Hepatocyte (in vitro differentiated cells): ENCODE measurements around the gene OST4. TPM values are rescaled to one million over a fixed set of nuclear protein-coding genes. Genes with fewer than 3 reads are reported as not detected.

Experiments used
- DNase-seq: peaks from one replicate; pipeline ENCODE4 v3.0.0-alpha.2; 2016; ENCODE audit warnings: low spot score
- H2AFZ ChIP-seq: fragments of 200-600 bp; sonication (generic); 2 replicates; pipeline ENCODE4 v1.6.0; 2016; ENCODE audit warnings: antibody characterized with exemption, mild to moderate bottlenecking
- H3K27ac ChIP-seq: fragments of 200-600 bp; sonication (generic); 2 replicates; pipeline ENCODE4 v1.5.1; 2016; ENCODE audit warnings: mild to moderate bottlenecking
- H3K27me3 ChIP-seq: fragments of 200-600 bp; sonication (generic); 2 replicates; pipeline ENCODE4 v1.6.1; 2016
- H3K36me3 ChIP-seq: fragments of 200-600 bp; sonication (generic); replicated peaks from 2 replicates; pipeline ENCODE4 v1.5.1; 2016; ENCODE audit warnings: low read depth; ENCODE audit not compliant: insufficient read depth
- H3K4me1 ChIP-seq: fragments of 200-600 bp; sonication (generic); 2 replicates; pipeline ENCODE4 v1.5.1; 2016; ENCODE audit warnings: mild to moderate bottlenecking, moderate library complexity; ENCODE audit not compliant: insufficient read depth
- H3K4me2 ChIP-seq: fragments of 200-600 bp; sonication (generic); 2 replicates; pipeline ENCODE4 v1.6.0; 2016
- H3K4me3 ChIP-seq: fragments of 200-600 bp; sonication (generic); 2 replicates; pipeline ENCODE4 v1.5.1; 2016; ENCODE audit warnings: mild to moderate bottlenecking
- H3K79me2 ChIP-seq: fragments of 200-600 bp; sonication (generic); 2 replicates; pipeline ENCODE4 v1.6.0; 2017; ENCODE audit warnings: mild to moderate bottlenecking
- H3K9me2 ChIP-seq: fragments of 200-600 bp; sonication (generic); replicated peaks from 2 replicates; pipeline ENCODE4 v1.6.0; 2017; ENCODE audit warnings: mild to moderate bottlenecking; ENCODE audit not compliant: insufficient read depth
- H3K9me3 ChIP-seq: fragments of 200-600 bp; sonication (generic); 2 replicates; pipeline ENCODE4 v1.5.1; 2016; ENCODE audit warnings: low read depth, mild to moderate bottlenecking
- H4K20me1 ChIP-seq: fragments of 200-600 bp; sonication (generic); 2 replicates; pipeline ENCODE4 v1.6.0; 2016; ENCODE audit warnings: mild to moderate bottlenecking; ENCODE audit not compliant: insufficient read depth, poor library complexity, severe bottlenecking
- EZH2 ChIP-seq: fragments of 200-600 bp; sonication (generic); IDR thresholded peaks from 2 replicates; pipeline ENCODE4 v1.6.1; 2016; ENCODE audit warnings: antibody characterized with exemption, mild to moderate bottlenecking, borderline replicate concordance
- EZH2phosphoT487 ChIP-seq: fragments of 200-600 bp; sonication (generic); IDR thresholded peaks from one replicate; pipeline ENCODE4 v1.6.1; 2018; ENCODE audit warnings: antibody characterized with exemption, mild to moderate bottlenecking, low read depth, moderate library complexity; ENCODE audit not compliant: unreplicated experiment, severe bottlenecking
- WGBS: methylation state at CpG from one replicate; pipeline ENCODE4 v1.1.6; 2016; ENCODE audit warnings: low lambda C conversion rate; ENCODE audit errors: missing lambda C conversion rate; 5-methylcytosine and 5-hydroxymethylcytosine counted together
- polyA plus RNA-seq: library from polyadenylated mRNA; unstranded; fragments of >200 nt; fragmentation: Nextera tagmentation; extraction: Ambion mirVana; gene quantifications from 2 replicates; pipeline ENCODE4 v1.2.1, GENCODE V29; 2016
- total RNA-seq: library from RNA; depleted of rRNA; stranded (reverse); fragments of >200 nt; gene quantifications from 2 replicates; pipeline ENCODE4 v1.2.3, GENCODE V29; 2014
- TF ChIP-seq, protein P1 (sequence below): fragments of 200-600 bp; sonication (generic); IDR thresholded peaks from 2 replicates; pipeline ENCODE4 v1.5.1; 2016; ENCODE audit warnings: antibody characterized with exemption, mild to moderate bottlenecking; ENCODE audit not compliant: poor library complexity

OST4 gene
- total and polyA plus RNA-seq, 2 experiments from 2014 or later: 364 to 839 TPM

DNA sequence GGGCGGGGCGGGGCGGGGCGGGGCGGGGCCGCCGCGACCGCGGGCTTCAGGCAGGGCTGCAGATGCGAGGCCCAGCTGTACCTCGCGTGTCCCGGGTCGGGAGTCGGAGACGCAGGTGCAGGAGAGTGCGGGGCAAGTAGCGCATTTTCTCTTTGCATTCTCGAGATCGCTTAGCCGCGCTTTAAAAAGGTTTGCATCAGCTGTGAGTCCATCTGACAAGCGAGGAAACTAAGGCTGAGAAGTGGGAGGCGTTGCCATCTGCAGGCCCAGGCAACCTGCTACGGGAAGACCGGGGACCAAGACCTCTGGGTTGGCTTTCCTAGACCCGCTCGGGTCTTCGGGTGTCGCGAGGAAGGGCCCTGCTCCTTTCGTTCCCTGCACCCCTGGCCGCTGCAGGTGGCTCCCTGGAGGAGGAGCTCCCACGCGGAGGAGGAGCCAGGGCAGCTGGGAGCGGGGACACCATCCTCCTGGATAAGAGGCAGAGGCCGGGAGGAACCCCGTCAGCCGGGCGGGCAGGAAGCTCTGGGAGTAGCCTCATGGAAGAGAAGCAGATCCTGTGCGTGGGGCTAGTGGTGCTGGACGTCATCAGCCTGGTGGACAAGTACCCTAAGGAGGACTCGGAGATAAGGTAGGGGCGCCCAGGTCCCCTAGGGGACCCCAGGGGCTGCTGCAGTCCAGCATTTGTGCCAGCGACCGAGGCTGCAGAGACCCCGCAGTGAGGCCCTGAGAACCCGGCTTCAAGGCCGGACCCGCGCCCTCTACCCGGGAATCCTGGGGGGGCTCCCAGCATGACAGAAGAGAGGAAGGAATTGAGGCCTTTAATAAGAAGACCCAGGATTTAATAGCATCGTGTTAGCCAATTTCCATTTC, 15.5 kb upstream of the OST4 start, which contains the start of gene KHK:
Gene KHK (plus strand): TSS at position 49 of the 870 bp plus-strand sequence. CDS start 488 bp downstream, at position 537.
- H3K9me3 ChIP-seq: no peaks in the 10 kb centered on the region
- H3K79me2 ChIP-seq: no peaks in the 10 kb centered on the region
- H3K36me3 ChIP-seq: no peaks in the 10 kb centered on the region
- TF ChIP-seq EZH2 (no peak), EZH2phosphoT487 (no peak)
- TF ChIP-seq, protein P1, sequence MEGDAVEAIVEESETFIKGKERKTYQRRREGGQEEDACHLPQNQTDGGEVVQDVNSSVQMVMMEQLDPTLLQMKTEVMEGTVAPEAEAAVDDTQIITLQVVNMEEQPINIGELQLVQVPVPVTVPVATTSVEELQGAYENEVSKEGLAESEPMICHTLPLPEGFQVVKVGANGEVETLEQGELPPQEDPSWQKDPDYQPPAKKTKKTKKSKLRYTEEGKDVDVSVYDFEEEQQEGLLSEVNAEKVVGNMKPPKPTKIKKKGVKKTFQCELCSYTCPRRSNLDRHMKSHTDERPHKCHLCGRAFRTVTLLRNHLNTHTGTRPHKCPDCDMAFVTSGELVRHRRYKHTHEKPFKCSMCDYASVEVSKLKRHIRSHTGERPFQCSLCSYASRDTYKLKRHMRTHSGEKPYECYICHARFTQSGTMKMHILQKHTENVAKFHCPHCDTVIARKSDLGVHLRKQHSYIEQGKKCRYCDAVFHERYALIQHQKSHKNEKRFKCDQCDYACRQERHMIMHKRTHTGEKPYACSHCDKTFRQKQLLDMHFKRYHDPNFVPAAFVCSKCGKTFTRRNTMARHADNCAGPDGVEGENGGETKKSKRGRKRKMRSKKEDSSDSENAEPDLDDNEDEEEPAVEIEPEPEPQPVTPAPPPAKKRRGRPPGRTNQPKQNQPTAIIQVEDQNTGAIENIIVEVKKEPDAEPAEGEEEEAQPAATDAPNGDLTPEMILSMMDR: no peak
- H3K4me2 ChIP-seq: peak within 1 kb of the TSS; percentile 100
- peaks cover 3% of the 10 kb centered on the region for H4K20me1 ChIP-seq
- DNase-seq: peak; percentile 68
- 12% methylated on average over 35 of the region's 54 CpGs for WGBS
- peak within 1 kb of the TSS; percentile 96 for H2AFZ ChIP-seq
- H3K4me3 ChIP-seq: peak within 1 kb of the TSS; percentile 91
- H3K9me2 ChIP-seq: no peaks in the 10 kb centered on the region
- H3K27me3 ChIP-seq: no peaks in the 10 kb centered on the region
- H3K27ac ChIP-seq: peak within 1 kb of the TSS; percentile 96
- H3K4me1 ChIP-seq: peaks cover 13% of the 10 kb centered on the region

GRCh38 chr2:27086090-27086723, 14.8 kb upstream of the OST4 start:
- WGBS: 0% methylated on average over 17 of the region's 81 CpGs
- DNase-seq: peak; percentile 97

DNA sequence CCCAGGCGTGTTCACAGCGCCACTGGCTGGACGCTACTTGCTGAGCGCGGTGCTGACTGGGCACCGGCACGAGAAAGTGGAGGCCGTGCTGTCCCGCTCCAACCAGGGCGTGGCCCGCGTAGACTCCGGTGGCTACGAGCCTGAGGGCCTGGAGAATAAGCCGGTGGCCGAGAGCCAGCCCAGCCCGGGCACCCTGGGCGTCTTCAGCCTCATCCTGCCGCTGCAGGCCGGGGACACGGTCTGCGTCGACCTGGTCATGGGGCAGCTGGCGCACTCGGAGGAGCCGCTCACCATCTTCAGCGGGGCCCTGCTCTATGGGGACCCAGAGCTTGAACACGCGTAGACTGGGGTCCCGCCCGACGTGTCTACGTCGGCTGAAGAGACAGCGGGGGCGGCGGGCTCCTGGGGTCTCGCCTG, 14.2 kb upstream of the OST4 start:
- Histone ChIP-seq H3K4me2 (peak overlapping the region; percentile 100), H3K4me1 (peaks cover 18% of the 10 kb centered on the region), H3K9me2 (no peaks in the 10 kb centered on the region), H3K36me3 (no peaks in the 10 kb centered on the region), H2AFZ (peak overlapping the region; percentile 96), H3K27me3 (no peaks in the 10 kb centered on the region), H3K9me3 (no peaks in the 10 kb centered on the region), H4K20me1 (peaks cover 3% of the 10 kb centered on the region), H3K27ac (peak overlapping the region; percentile 96), H3K4me3 (peak overlapping the region; percentile 91), H3K79me2 (peaks cover 3% of the 10 kb centered on the region)
- no peak for TF ChIP-seq EZH2phosphoT487
- TF ChIP-seq, protein P1: peak; percentile 53
- TF ChIP-seq EZH2: no peak
- WGBS: 6% methylated on average over 33 of the region's 38 CpGs
- peak; percentile 84 for DNase-seq

More at GRCh38 chr2:27086090-27086723, 14.8 kb upstream of the OST4 start:
- peaks cover 3% of the 10 kb centered on the region for H3K79me2 ChIP-seq
- no peaks in the 10 kb centered on the region for H3K9me3 ChIP-seq
- H3K27me3 ChIP-seq: no peaks in the 10 kb centered on the region
- peak overlapping the region; percentile 91 for H3K4me3 ChIP-seq
- H3K36me3 ChIP-seq: no peaks in the 10 kb centered on the region
- H3K4me2 ChIP-seq: peak overlapping the region; percentile 100
- peak overlapping the region; percentile 96 for H3K27ac ChIP-seq
- H4K20me1 ChIP-seq: peaks cover 3% of the 10 kb centered on the region
- H2AFZ ChIP-seq: peak overlapping the region; percentile 96
- no peaks in the 10 kb centered on the region for H3K9me2 ChIP-seq
- TF ChIP-seq, protein P1: peak; percentile 85
- TF ChIP-seq EZH2phosphoT487 (no peak), EZH2 (no peak)
- peaks cover 18% of the 10 kb centered on the region for H3K4me1 ChIP-seq
